Astrocyte (in vitro differentiated cells and primary cell): Measurements from ENCODE around the gene FOXJ3. TPM values are rescaled to one million over a fixed set of nuclear protein-coding genes. Genes with fewer than 3 reads are reported as not detected.
A peak's percentile ranks its signal among the peaks of the same experiment; 100 is the strongest.

Experiments
- DNase-seq: peaks from one replicate; pipeline ENCODE4 v3.0.0-alpha.2; 2010; ENCODE audit warnings: low read depth
- FAIRE-seq: peaks from 2 replicates; lab custom pipeline; 2011; peaks lifted over from hg19 to GRCh38; lab: Jason Lieb, UNC
- H2AFZ ChIP-seq: 2 replicates; pipeline ENCODE4 v1.6.0; 2012; ENCODE audit warnings: low read depth, low read length, inconsistent platforms
- H3K27ac ChIP-seq: 2 replicates; pipeline ENCODE4 v1.5.1; 2011; ENCODE audit warnings: low read depth, low read length, inconsistent platforms
- H3K27me3 ChIP-seq: 2 replicates; pipeline ENCODE4 v1.6.0; 2011; ENCODE audit warnings: low read length, inconsistent platforms; ENCODE audit not compliant: insufficient read depth
- H3K36me3 ChIP-seq: 2 replicates; pipeline ENCODE4 v1.5.1; 2011; ENCODE audit warnings: low read length, inconsistent platforms; ENCODE audit not compliant: insufficient read depth
- H3K4me1 ChIP-seq: 2 replicates; pipeline ENCODE4 v1.5.1; 2011; ENCODE audit warnings: low read length, inconsistent platforms; ENCODE audit not compliant: insufficient read depth
- H3K4me2 ChIP-seq: 2 replicates; pipeline ENCODE4 v1.6.0; 2012; ENCODE audit warnings: low read length, inconsistent platforms
- H3K4me3 ChIP-seq: 2 replicates; pipeline ENCODE4 v1.5.1; 2011; ENCODE audit warnings: low read depth, mild to moderate bottlenecking, low read length, inconsistent platforms; ENCODE audit not compliant: insufficient read depth
- H3K79me2 ChIP-seq: 2 replicates; pipeline ENCODE4 v1.6.0; 2012; ENCODE audit warnings: mild to moderate bottlenecking, low read length, inconsistent platforms; ENCODE audit not compliant: insufficient read depth
- H3K9ac ChIP-seq: 2 replicates; pipeline ENCODE4 v1.6.0; 2012; ENCODE audit warnings: mild to moderate bottlenecking, low read length, inconsistent platforms
- H3K9me3 ChIP-seq: 2 replicates; pipeline ENCODE4 v1.5.1; 2012; ENCODE audit warnings: low read depth, mild to moderate bottlenecking, low read length, inconsistent platforms; ENCODE audit not compliant: insufficient read depth
- H4K20me1 ChIP-seq: 2 replicates; pipeline ENCODE4 v1.6.0; 2012; ENCODE audit warnings: low read length, inconsistent platforms; ENCODE audit not compliant: insufficient read depth
- H3K27ac Mint-ChIP-seq: one replicate; pipeline ENCODE4 v1.8.0; 2021; ENCODE audit warnings: mild to moderate bottlenecking, mixed read lengths; ENCODE audit not compliant: unreplicated experiment
- H3K27me3 Mint-ChIP-seq: one replicate; pipeline ENCODE4 v1.8.0; 2021; ENCODE audit warnings: low read depth, mixed read lengths; ENCODE audit not compliant: unreplicated experiment
- H3K36me3 Mint-ChIP-seq: one replicate; pipeline ENCODE4 v1.8.0; 2021; ENCODE audit warnings: low read depth, mixed read lengths; ENCODE audit not compliant: unreplicated experiment
- H3K4me1 Mint-ChIP-seq: one replicate; pipeline ENCODE4 v1.8.0; 2021; ENCODE audit warnings: low read depth, mixed read lengths; ENCODE audit not compliant: unreplicated experiment
- H3K4me3 Mint-ChIP-seq: one replicate; pipeline ENCODE4 v1.8.0; 2021; ENCODE audit warnings: mild to moderate bottlenecking, moderate library complexity, mixed read lengths; ENCODE audit not compliant: unreplicated experiment
- H3K9me3 Mint-ChIP-seq: one replicate; pipeline ENCODE4 v1.8.0; 2021; ENCODE audit warnings: mild to moderate bottlenecking, mixed read lengths; ENCODE audit not compliant: unreplicated experiment
- CTCF ChIP-seq: IDR thresholded peaks from 2 replicates; pipeline ENCODE4 v1.5.1; 2011; ENCODE audit warnings: low read depth, mild to moderate bottlenecking, inconsistent platforms, low read length, moderate library complexity; ENCODE audit not compliant: insufficient read depth
- EZH2 ChIP-seq: IDR thresholded peaks from 2 replicates; pipeline ENCODE4 v1.6.1; 2012; ENCODE audit warnings: mild to moderate bottlenecking, low read length, inconsistent platforms; ENCODE audit not compliant: insufficient read depth
- total RNA-seq: library from RNA; stranded (reverse); gene quantifications from 2 replicates; pipeline ENCODE4 v1.2.1, GENCODE V29; 2021

The FOXJ3 gene
- total RNA-seq, 1 donor from 2014 or later = 41.9 TPM

GRCh38 chr1:42312576-42313212 is 22.3 kb downstream of the FOXJ3 start:
- Mint-ChIP-seq H3K4me1 (peaks cover 28% of the 10 kb centered on the region), H3K9me3 (no peaks in the 10 kb centered on the region), H3K36me3 (peaks cover 3% of the 10 kb centered on the region), H3K4me3 (no peak overlapping the region), H3K27ac (no peak overlapping the region), H3K27me3 (no peaks in the 10 kb centered on the region)
- TF ChIP-seq EZH2 (no peak), CTCF (no peak)
- Histone ChIP-seq H3K36me3 (no peaks in the 10 kb centered on the region), H4K20me1 (peaks cover 80% of the 10 kb centered on the region), H3K79me2 (peaks cover 91% of the 10 kb centered on the region), H3K9ac (no peak overlapping the region), H2AFZ (no peak overlapping the region), H3K27ac (no peak overlapping the region), H3K27me3 (no peaks in the 10 kb centered on the region), H3K4me1 (no peaks in the 10 kb centered on the region), H3K4me2 (no peak overlapping the region), H3K9me3 (no peaks in the 10 kb centered on the region), H3K4me3 (no peak overlapping the region)
- no peak for DNase-seq
- no peak for FAIRE-seq

GRCh38 chr1:42311897-42312296 is 23.1 kb downstream of the FOXJ3 start:
- TF ChIP-seq CTCF (no peak), EZH2 (no peak)
- no peak overlapping the region for H3K27ac ChIP-seq
- peaks cover 28% of the 10 kb centered on the region for H3K4me1 Mint-ChIP-seq

GRCh38 chr1:42311138-42311537 is 23.9 kb downstream of the FOXJ3 start:
- TF ChIP-seq EZH2 (no peak), CTCF (no peak)
- H4K20me1 ChIP-seq = peaks cover 74% of the 10 kb centered on the region
- H3K27ac Mint-ChIP-seq = no peak overlapping the region

More at GRCh38 chr1:42311897-42312296, 23.1 kb downstream of the FOXJ3 start:
- Histone ChIP-seq H3K9me3 (no peaks in the 10 kb centered on the region), H3K4me3 (no peak overlapping the region), H2AFZ (no peak overlapping the region), H3K27me3 (no peaks in the 10 kb centered on the region), H3K36me3 (no peaks in the 10 kb centered on the region), H3K79me2 (peaks cover 87% of the 10 kb centered on the region), H3K4me2 (no peak overlapping the region), H3K4me1 (no peaks in the 10 kb centered on the region), H3K9ac (no peak overlapping the region), H4K20me1 (peaks cover 77% of the 10 kb centered on the region)
- Mint-ChIP-seq H3K4me3 (no peak overlapping the region), H3K27me3 (no peaks in the 10 kb centered on the region), H3K27ac (no peak overlapping the region), H3K9me3 (no peaks in the 10 kb centered on the region), H3K36me3 (peaks cover 3% of the 10 kb centered on the region)
- DNase-seq (no peak), FAIRE-seq (no peak)

More at GRCh38 chr1:42311138-42311537, 23.9 kb downstream of the FOXJ3 start:
- no peak overlapping the region for H3K4me2 ChIP-seq
- no peak overlapping the region for H3K4me3 ChIP-seq
- H3K4me1 ChIP-seq = no peaks in the 10 kb centered on the region
- no peak overlapping the region for H2AFZ ChIP-seq
- no peak overlapping the region for H3K9ac ChIP-seq
- H3K36me3 Mint-ChIP-seq = peaks cover 3% of the 10 kb centered on the region
- H3K4me1 Mint-ChIP-seq = peaks cover 23% of the 10 kb centered on the region
- H3K79me2 ChIP-seq = peaks cover 85% of the 10 kb centered on the region
- H3K9me3 ChIP-seq = no peaks in the 10 kb centered on the region
- no peaks in the 10 kb centered on the region for H3K9me3 Mint-ChIP-seq
- H3K36me3 ChIP-seq = no peaks in the 10 kb centered on the region
- no peak overlapping the region for H3K4me3 Mint-ChIP-seq
- H3K27ac ChIP-seq = no peak overlapping the region
- H3K27me3 ChIP-seq = no peaks in the 10 kb centered on the region
- FAIRE-seq (peak; percentile 20), DNase-seq (no peak)
- H3K27me3 Mint-ChIP-seq = no peaks in the 10 kb centered on the region
